ENCODE data around the gene SPR. TPM values are rescaled to one million over a fixed set of nuclear protein-coding genes. Genes with fewer than 3 reads are reported as not detected.

Gene SPR
- total and polyA plus RNA-seq, 2 donors (not counting 1 experiment from before 2014, with no cell fraction given) = not detected

GRCh38 chr2:72917877-72918553, 30.8 kb downstream of the SPR start:
- Histone ChIP-seq H3K9me3 (ENCODE audit: control extremely low read depth in 1 of 3, control insufficient read depth in 2 of 3, insufficient read depth in 1 of 3, low read length in 2 of 3) (peaks cover 0 to 53% (median 0%) of the 10 kb centered on the region in 3 donors), H2AFZ (ENCODE audit: insufficient read depth, low read depth, low read length, poor library complexity, severe bottlenecking) (peak overlapping the region; percentile 40), H3K27me3 (replicated peaks in 1 of 4; ENCODE audit: control extremely low read depth in 1 of 4, control insufficient read depth in 3 of 4, insufficient read depth in 4 of 4, low read length in 3 of 4) (peaks cover 0 to 92% (median 80%) of the 10 kb centered on the region in 4 experiments), H3K4me1 (ENCODE audit: control insufficient read depth in 2 of 2, insufficient read depth in 2 of 2, low read length in 2 of 2) (peaks cover 52 to 80% of the 10 kb centered on the region in 2 donors), H3K79me2 (ENCODE audit: control insufficient read depth, insufficient read depth, low read length) (no peaks in the 10 kb centered on the region), H3K4me3 (ENCODE audit: control extremely low read depth in 1 of 5, extremely low read depth in 1 of 5, insufficient read depth in 1 of 5, low read depth in 2 of 5, low read length in 4 of 5) (peak overlapping the region in 3 of 5 experiments; percentile 7 to 50 (median 29)), H3K27ac (ENCODE audit: low read length in 2 of 2) (no peak overlapping the region), H3K4me2 (replicated peaks; ENCODE audit: low read depth, low read length, poor library complexity, severe bottlenecking) (peak overlapping the region; percentile 96), H3K36me3 (replicated peaks in 1 of 2; ENCODE audit: control extremely low read depth in 1 of 2, control insufficient read depth in 1 of 2, extremely low read depth in 1 of 2, insufficient read depth in 2 of 2, low read length in 1 of 2) (no peaks in the 10 kb centered on the region), H3K9ac (ENCODE audit: low read length) (no peak overlapping the region), H4K20me1 (ENCODE audit: control insufficient read depth, insufficient read depth, low read length, poor library complexity, severe bottlenecking) (no peaks in the 10 kb centered on the region)
- 3% methylated on average over 89 of the region's 89 CpGs for WGBS (ENCODE audit: insufficient coverage)
- POLR2A ChIA-PET = no interaction called here
- TF ChIP-seq EZH2 (IDR thresholded peaks at IDR 0.05; ENCODE audit: borderline replicate concordance, insufficient read depth, low read depth, low read length, poor library complexity, severe bottlenecking) (peak; percentile 94), CTCF (IDR thresholded peaks at IDR 0.05) (no peak)
- H3K27ac Mint-ChIP-seq = no peak overlapping the region
- H3K4me3 Mint-ChIP-seq = peak overlapping the region; percentile 73
- DNase-seq (peak; percentile 68), ATAC-seq (ENCODE audit: low read depth) (no peak)
- intact Hi-C loops (cut with micrococcal nuclease) = loop anchor here (5.0 kb wide), 2 partner anchors 194 to 771 kb away; partner anchors contain the start of genes CYP26B1 and RAB11FIP5
- H3K9me3 Mint-ChIP-seq (ENCODE audit: insufficient read depth) = no peaks in the 10 kb centered on the region
- CTCF ChIA-PET = interaction anchor here (1.0 to 1.5 kb wide), 3 partner anchors 8 to 259 kb away, joined by 3 read pairs; no protein-coding TSS in a partner anchor
- H3K4me1 Mint-ChIP-seq = peaks cover 40% of the 10 kb centered on the region
- peaks cover 63% of the 10 kb centered on the region for H3K27me3 Mint-ChIP-seq

All from B cell (primary cell).